HFFc6 (cell line): Measurements from ENCODE around the gene GNE. TPM values are rescaled to one million over a fixed set of nuclear protein-coding genes. Genes with fewer than 3 reads are reported as not detected.
"Not testable (repeated sequence)": the region's sequence is repeated elsewhere in the genome, so short reads cannot be mapped to it uniquely, and the experiment has no call there.

Experiments
- DNase-seq: peaks from one replicate; pipeline ENCODE4 v3.0.0-alpha.2; 2018
- H3K27ac Mint-ChIP-seq: 2 replicates; pipeline ENCODE4 v1.8.0; 2020; ENCODE audit warnings: mild to moderate bottlenecking, mixed read lengths
- H3K27me3 Mint-ChIP-seq: 2 replicates; pipeline ENCODE4 v1.8.0; 2021; ENCODE audit warnings: mild to moderate bottlenecking, moderate library complexity, mixed read lengths; ENCODE audit not compliant: insufficient read depth
- H3K36me3 Mint-ChIP-seq: 2 replicates; pipeline ENCODE4 v1.8.0; 2021; ENCODE audit warnings: low read depth, mixed read lengths
- H3K4me1 Mint-ChIP-seq: 2 replicates; pipeline ENCODE4 v1.8.0; 2020; ENCODE audit warnings: low read depth, mixed read lengths
- H3K4me3 Mint-ChIP-seq: 2 replicates; pipeline ENCODE4 v1.8.0; 2020; ENCODE audit warnings: mild to moderate bottlenecking, moderate library complexity, mixed read lengths
- H3K9me3 Mint-ChIP-seq: 2 replicates; pipeline ENCODE4 v1.8.0; 2020; ENCODE audit warnings: mild to moderate bottlenecking, mixed read lengths
- total RNA-seq, 6 experiments: library from RNA; stranded (reverse); fragmentation: NEBNext Ultra II Directional; extraction: Animal tissue kit (Norgen Biotek cat#: 25700); gene quantifications; 2 replicates in 1 of 6; 3 replicates in 5 of 6; pipeline ENCODE4 v1.2.3, GENCODE V29; 2021
- TF ChIP-seq, protein P1 (sequence below): fragments of 200-600 bp; sonication (generic); IDR thresholded peaks from 2 replicates; pipeline ENCODE4 v1.5.0; 2021; ENCODE audit warnings: antibody characterized with exemption, mild to moderate bottlenecking

The GNE gene
- total RNA-seq, 6 experiments from 2014 or later: 15.8 to 18.9 (median 17.8) TPM

DNA sequence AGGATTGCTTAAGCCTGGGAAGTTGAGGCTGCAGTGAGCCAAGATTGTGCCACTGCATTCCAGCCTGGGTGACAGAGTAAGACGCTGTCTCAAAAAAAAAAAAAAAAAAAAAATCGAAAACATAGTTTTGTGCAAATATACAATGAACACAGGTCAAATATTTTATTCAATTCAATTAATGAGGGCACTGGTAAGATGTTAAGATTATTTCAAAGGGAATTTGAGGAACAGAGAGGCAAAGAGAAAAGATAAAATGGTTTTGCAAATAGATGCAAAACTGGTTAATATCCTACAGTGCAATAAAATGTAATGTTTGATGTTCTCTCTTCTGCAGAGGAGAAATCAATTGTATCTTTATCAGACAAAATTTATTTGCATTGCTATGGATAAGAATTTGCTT is 39.5 kb upstream of the GNE start:
- no peak overlapping the region for H3K4me3 Mint-ChIP-seq
- H3K27me3 Mint-ChIP-seq: no peaks in the 10 kb centered on the region; the same call in none of the 2 replicates
- H3K9me3 Mint-ChIP-seq: no peaks in the 10 kb centered on the region
- H3K4me1 Mint-ChIP-seq: peaks cover 17% of the 10 kb centered on the region
- DNase-seq: no peak
- H3K27ac Mint-ChIP-seq: no peak overlapping the region
- TF ChIP-seq, protein P1, sequence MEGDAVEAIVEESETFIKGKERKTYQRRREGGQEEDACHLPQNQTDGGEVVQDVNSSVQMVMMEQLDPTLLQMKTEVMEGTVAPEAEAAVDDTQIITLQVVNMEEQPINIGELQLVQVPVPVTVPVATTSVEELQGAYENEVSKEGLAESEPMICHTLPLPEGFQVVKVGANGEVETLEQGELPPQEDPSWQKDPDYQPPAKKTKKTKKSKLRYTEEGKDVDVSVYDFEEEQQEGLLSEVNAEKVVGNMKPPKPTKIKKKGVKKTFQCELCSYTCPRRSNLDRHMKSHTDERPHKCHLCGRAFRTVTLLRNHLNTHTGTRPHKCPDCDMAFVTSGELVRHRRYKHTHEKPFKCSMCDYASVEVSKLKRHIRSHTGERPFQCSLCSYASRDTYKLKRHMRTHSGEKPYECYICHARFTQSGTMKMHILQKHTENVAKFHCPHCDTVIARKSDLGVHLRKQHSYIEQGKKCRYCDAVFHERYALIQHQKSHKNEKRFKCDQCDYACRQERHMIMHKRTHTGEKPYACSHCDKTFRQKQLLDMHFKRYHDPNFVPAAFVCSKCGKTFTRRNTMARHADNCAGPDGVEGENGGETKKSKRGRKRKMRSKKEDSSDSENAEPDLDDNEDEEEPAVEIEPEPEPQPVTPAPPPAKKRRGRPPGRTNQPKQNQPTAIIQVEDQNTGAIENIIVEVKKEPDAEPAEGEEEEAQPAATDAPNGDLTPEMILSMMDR: no peak
- H3K36me3 Mint-ChIP-seq: no peaks in the 10 kb centered on the region

DNA sequence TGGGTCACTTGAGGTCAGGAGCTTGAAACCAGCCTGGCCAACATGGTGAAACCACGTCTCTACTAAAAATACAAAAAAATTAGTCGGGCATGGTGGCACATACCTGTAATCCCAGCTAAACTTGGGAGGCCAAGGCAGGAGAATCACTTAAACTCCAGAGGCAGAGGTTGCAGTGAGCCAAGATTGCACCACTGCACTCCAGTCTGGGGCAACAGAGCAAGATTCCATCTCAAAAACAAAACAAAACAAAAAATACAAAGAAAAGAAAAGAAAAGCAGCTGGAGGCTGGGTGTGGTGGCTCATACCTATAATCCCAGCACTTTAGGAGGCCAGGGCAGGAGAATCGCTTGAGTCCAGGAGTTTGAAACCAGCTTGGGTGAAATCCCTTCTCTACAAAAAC is 36.7 kb upstream of the GNE start:
- not testable (repeated sequence) for H3K4me3 Mint-ChIP-seq, H3K9me3 Mint-ChIP-seq, H3K27ac Mint-ChIP-seq, DNase-seq, H3K27me3 Mint-ChIP-seq, H3K36me3 Mint-ChIP-seq
- H3K4me1 Mint-ChIP-seq: peaks cover 17% of the 10 kb centered on the region

DNA sequence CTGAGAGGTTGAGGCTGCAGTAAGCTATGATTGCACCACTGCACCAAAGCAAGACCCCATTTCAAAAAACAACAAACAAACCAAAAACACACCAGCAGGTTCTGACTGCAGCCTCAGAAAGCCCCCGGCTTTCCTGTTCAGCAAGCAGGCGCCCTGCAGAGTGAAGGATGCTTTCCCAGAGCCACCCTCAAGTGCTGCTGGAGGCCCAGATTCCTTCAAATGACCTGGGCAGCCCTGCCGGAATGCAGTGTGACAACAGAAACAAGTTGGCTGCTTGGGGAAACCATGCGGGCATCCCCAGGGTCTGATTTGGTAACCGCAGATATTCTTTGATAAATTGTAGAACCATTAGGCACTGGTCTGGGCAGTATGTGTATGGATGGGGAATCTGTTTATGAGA is 35.7 kb upstream of the GNE start:
- no peak for DNase-seq
- Mint-ChIP-seq H3K4me1 (peaks cover 14% of the 10 kb centered on the region), H3K27ac (no peak overlapping the region), H3K36me3 (no peaks in the 10 kb centered on the region), H3K9me3 (no peaks in the 10 kb centered on the region), H3K27me3 (no peaks in the 10 kb centered on the region; the same call in none of the 2 replicates), H3K4me3 (no peak overlapping the region)
- TF ChIP-seq, protein P1: no peak

DNA sequence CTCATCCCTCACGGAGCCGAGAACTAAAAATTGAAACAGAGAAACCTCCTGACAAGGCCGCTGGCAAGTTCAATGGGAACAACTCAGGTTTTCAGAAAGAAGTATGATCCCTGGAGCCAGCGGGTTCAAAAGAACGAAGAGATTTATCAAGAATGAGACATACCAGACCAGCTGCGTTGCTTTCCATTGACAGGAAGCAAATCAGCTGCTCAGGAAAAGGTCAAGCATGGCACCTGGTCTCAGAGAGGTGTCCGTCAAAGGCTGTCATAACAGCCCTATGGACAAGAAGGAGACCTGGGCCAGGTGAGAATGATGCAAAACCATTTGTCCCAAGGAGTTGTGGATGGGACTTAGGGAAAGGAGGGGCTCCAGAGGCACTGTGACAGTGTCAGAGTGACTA is 34.9 kb upstream of the GNE start:
- peaks cover 9% of the 10 kb centered on the region for H3K4me1 Mint-ChIP-seq
- TF ChIP-seq, protein P1: no peak

DNA sequence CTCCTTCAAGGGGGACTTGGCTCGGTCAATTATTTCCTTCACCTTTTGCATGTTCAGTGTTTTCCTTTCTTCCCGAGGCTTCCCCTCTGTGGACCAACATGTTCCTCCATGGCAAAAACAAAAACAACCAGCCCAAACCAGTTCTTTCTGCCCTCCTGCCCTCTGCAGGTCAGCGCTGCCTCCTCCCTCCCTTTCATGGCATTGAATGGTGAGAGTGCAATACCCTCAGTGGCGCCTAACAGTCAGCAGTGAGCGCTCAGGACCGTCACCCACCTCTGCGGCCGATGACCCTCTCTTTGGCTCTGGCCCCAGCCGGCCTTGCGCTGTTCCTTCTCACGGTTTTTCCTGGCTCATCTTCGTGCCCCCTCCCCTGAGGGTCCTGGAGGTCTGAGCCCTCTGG is 34.4 kb upstream of the GNE start:
- Mint-ChIP-seq H3K4me3 (no peak overlapping the region), H3K4me1 (peaks cover 9% of the 10 kb centered on the region), H3K27me3 (no peaks in the 10 kb centered on the region; the same call in none of the 2 replicates), H3K9me3 (no peaks in the 10 kb centered on the region), H3K27ac (no peak overlapping the region), H3K36me3 (no peaks in the 10 kb centered on the region)
- TF ChIP-seq, protein P1: no peak
- no peak for DNase-seq

More for the DNA sequence above, 34.9 kb upstream of the GNE start:
- DNase-seq: no peak
- H3K9me3 Mint-ChIP-seq: no peaks in the 10 kb centered on the region
- no peak overlapping the region for H3K27ac Mint-ChIP-seq
- H3K36me3 Mint-ChIP-seq: no peaks in the 10 kb centered on the region
- H3K27me3 Mint-ChIP-seq: no peaks in the 10 kb centered on the region; the same call in none of the 2 replicates
- H3K4me3 Mint-ChIP-seq: no peak overlapping the region

DNA sequence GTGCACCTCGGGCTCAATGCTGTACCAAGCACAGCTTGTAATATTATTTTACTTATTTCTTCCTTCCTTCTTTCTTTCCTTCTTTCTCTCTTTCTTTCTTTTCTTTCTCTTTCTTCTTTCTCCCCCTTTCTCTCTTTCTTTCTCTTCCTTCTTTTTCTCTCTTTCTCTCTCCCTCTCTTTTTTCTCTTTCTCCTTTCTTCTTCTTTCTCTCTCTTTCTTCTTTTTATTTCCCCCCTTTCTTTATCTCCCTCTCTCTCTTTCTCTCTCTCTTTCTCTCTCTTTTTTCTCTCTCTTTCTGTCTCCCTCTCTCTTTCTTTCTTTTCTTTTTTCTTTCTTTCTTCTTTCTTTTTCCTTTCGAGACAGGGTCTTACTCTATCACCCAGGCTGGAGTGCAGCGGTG is 32.7 kb upstream of the GNE start:
- Mint-ChIP-seq H3K27ac (no peak overlapping the region), H3K27me3 (no peaks in the 10 kb centered on the region; the same call in none of the 2 replicates), H3K36me3 (no peaks in the 10 kb centered on the region), H3K9me3 (no peaks in the 10 kb centered on the region), H3K4me1 (no peaks in the 10 kb centered on the region), H3K4me3 (no peak overlapping the region)
- TF ChIP-seq, protein P1: no peak
- DNase-seq: no peak
